A204.1 (cell line): ENCODE measurements around the gene RGS14.
"Not testable (repeated sequence)": the region's sequence is repeated elsewhere in the genome, so short reads cannot be mapped to it uniquely, and the experiment has no call there.

Source experiments
- FAIRE-seq: peaks from 2 replicates; lab custom pipeline; 2012; peaks lifted over from hg19 to GRCh38; lab: Jason Lieb, UNC

Gene RGS14

GRCh38 chr5:177327539-177328522 is 29.9 kb upstream of the RGS14 start:
- no peak for FAIRE-seq

- FAIRE-seq, result no peak
These were observed 29.0 kb upstream of the RGS14 start for GRCh38 chr5:177328545-177329231.

- no peak for FAIRE-seq
These were observed 27.8 kb upstream of the RGS14 start for GRCh38 chr5:177329883-177330282.

- no peak for FAIRE-seq
These were observed 26.5 kb upstream of the RGS14 start for GRCh38 chr5:177330991-177331842.

GRCh38 chr5:177332031-177332895 is 25.5 kb upstream of the RGS14 start:
- no peak for FAIRE-seq

GRCh38 chr5:177332896-177333260 is 24.8 kb upstream of the RGS14 start:
- FAIRE-seq, result no peak

- no peak for FAIRE-seq
These were observed 24.1 kb upstream of the RGS14 start for GRCh38 chr5:177333420-177334154.

- FAIRE-seq, result no peak
These were observed 23.6 kb upstream of the RGS14 start for GRCh38 chr5:177334155-177334551.

- no peak for FAIRE-seq
These were observed 22.7 kb upstream of the RGS14 start for GRCh38 chr5:177334781-177335700.

GRCh38 chr5:177335701-177336065 is 22.0 kb upstream of the RGS14 start:
- no peak for FAIRE-seq

GRCh38 chr5:177336112-177336511 is 21.6 kb upstream of the RGS14 start:
- no peak for FAIRE-seq

- no peak for FAIRE-seq
These were observed 20.9 kb upstream of the RGS14 start for GRCh38 chr5:177336603-177337494.

- FAIRE-seq, result no peak
These were observed 19.2 kb upstream of the RGS14 start for GRCh38 chr5:177338251-177339106.

- no peak for FAIRE-seq
These were observed 18.6 kb upstream of the RGS14 start for GRCh38 chr5:177339107-177339638.

- FAIRE-seq, result not testable (repeated sequence)
These were observed 14.7 kb upstream of the RGS14 start for GRCh38 chr5:177343000-177343399.

GRCh38 chr5:177343777-177344176 is 13.9 kb upstream of the RGS14 start:
- FAIRE-seq, result no peak

- FAIRE-seq, result no peak
These were observed 12.8 kb upstream of the RGS14 start for GRCh38 chr5:177344891-177345290.
